Astrocyte of the cerebellum (primary cell): ENCODE measurements around the gene POLK.

Experiments used
- DNase-seq: peaks from one replicate; pipeline ENCODE4 v3.0.0-alpha.2; 2011; ENCODE audit warnings: low read depth
- H3K4me3 ChIP-seq: 2 replicates; pipeline ENCODE4 v1.5.1; 2011; ENCODE audit warnings: mild to moderate bottlenecking, low read depth, low read length, moderate library complexity
- in situ Hi-C: cut with HindIII; loops from 2 replicates; pipeline ENCODE4 v1.10.0; 2017; ENCODE audit warnings: low sequenced_read_pairs
- TF ChIP-seq, protein P1 (sequence below): IDR thresholded peaks from 2 replicates; pipeline ENCODE4 v1.5.1; 2012; ENCODE audit warnings: low read length, low read depth, moderate library complexity, mild to moderate bottlenecking; ENCODE audit errors: missing control alignments

The POLK gene

DNA sequence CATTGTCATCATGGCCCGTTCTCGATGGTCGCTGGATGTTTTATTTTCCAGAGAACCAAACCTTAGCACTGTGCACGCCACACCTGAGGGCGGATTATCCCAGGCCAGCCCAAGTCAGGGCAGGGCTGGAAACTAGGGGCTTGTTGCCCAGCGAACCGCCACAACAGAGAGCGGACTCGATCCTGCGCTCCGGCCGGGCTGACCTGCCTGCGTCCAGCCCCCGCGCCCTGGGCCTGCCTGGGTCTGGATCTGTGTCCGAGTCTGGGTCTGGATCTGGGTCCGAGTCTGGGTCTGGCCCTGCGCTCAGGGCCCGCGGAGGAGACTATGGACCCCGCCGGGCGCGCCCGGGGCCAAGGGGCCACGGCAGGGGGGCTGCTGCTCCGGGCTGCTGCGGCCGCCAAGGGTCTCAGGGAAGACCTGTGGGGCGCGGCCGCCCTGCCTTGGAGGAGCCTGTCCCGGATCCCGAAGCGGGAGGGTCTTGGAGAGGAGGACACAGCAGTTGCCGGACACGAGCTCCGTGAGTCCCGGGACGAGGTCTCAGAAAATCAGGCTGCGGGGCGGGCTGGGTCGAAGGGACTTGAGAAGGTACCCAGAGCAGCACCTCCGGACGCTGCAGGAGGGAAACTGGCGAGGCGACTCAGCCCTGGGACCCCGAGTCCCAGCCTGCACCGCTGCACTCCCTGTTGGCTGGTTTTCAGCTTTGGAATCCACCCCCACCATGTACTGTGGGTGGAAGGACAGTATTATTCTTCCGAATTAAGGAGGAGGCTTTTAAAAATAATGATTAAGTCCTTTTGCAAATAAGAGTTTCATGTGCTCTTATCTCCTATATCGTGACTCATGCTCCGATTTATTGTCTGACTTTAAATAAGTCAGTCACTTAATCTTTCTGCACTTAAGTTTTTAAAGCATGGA lies 99.9 kb downstream of the POLK start, which contains the start of gene ANKDD1B:
Gene ANKDD1B (plus strand): TSS at position 143 of the 915 bp plus-strand sequence. CDS start 182 bp downstream, at position 325.
- TF ChIP-seq, protein P1, sequence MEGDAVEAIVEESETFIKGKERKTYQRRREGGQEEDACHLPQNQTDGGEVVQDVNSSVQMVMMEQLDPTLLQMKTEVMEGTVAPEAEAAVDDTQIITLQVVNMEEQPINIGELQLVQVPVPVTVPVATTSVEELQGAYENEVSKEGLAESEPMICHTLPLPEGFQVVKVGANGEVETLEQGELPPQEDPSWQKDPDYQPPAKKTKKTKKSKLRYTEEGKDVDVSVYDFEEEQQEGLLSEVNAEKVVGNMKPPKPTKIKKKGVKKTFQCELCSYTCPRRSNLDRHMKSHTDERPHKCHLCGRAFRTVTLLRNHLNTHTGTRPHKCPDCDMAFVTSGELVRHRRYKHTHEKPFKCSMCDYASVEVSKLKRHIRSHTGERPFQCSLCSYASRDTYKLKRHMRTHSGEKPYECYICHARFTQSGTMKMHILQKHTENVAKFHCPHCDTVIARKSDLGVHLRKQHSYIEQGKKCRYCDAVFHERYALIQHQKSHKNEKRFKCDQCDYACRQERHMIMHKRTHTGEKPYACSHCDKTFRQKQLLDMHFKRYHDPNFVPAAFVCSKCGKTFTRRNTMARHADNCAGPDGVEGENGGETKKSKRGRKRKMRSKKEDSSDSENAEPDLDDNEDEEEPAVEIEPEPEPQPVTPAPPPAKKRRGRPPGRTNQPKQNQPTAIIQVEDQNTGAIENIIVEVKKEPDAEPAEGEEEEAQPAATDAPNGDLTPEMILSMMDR = no peak
- in situ Hi-C loops = no loop called here
- peak within 1 kb of the TSS; percentile 45 for H3K4me3 ChIP-seq
- no peak for DNase-seq

- no peak for DNase-seq
- H3K4me3 ChIP-seq = no peak overlapping the region
- in situ Hi-C loops = no loop called here
- TF ChIP-seq, protein P1 = no peak
Measured at GRCh38 chr5:75612226-75612569, 100.5 kb downstream of the POLK start.

- in situ Hi-C loops = no loop called here
Measured at GRCh38 chr5:75612901-75613300, 101.2 kb downstream of the POLK start.

DNA sequence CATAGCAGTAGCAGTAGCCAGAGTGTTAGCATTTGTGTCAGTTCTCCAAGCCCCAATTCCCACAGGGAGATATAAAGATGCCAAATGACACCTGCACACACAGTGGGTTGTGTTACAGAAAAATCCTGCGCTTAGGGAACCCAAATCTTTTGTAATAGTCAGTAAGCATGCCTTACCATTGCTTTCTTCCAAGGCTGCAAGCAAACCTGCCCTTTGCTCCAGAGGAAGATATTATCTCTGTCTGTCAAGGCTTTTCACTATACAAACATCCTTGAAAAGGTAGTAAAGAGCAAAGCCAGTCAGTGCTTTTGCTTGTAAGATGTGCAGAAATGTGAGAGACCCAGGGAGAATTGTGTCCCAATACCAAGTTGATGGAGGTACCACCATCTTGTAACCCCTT lies 102.5 kb downstream of the POLK start:
- no peak overlapping the region for H3K4me3 ChIP-seq
- no peak for DNase-seq
- TF ChIP-seq, protein P1 = no peak
- in situ Hi-C loops = no loop called here

More at GRCh38 chr5:75612901-75613300, 101.2 kb downstream of the POLK start:
- TF ChIP-seq, protein P1 = no peak
- DNase-seq = no peak
- no peak overlapping the region for H3K4me3 ChIP-seq

GRCh38 chr5:75616371-75616881 lies 104.7 kb downstream of the POLK start:
- TF ChIP-seq, protein P1 = no peak
- no peak for DNase-seq
- H3K4me3 ChIP-seq = no peak overlapping the region
- in situ Hi-C loops = loop anchor here (5.0 kb wide), 1 partner anchor 51 kb away; no protein-coding TSS in a partner anchor

DNA sequence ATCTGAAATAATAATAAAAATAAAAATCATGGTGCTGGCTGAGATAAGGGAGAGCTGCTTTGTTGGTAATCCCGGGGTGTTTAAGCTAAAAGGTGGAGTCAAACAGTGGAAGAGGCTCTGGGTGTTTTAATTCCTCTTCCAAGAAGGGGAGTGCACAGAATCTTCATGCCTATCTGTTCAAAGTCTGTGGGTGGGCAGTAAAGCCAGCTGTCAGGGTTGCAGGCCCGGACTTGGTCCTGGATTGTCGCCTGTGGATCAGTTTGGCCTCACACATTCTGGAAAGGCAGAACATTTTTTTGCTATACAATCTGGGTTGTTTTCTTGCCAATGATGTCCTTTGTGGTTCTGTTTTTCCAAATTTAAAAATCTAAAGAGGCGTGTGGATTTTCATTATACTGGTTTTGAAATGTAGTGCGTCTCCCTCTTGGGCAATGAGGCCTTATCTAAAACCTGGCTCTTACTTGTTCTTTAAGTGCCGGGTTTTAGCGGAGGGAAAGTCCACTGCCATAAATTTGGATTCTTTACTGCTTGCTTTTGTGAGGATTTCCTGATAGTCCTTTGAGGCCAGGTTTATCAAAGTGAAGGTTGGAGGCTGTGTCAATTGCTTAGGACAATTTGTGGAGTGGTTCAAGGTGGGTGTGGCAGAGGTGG lies 105.4 kb downstream of the POLK start:
- in situ Hi-C loops = loop anchor here (5.0 kb wide), 1 partner anchor 50 kb away; no protein-coding TSS in a partner anchor
- no peak for DNase-seq
- TF ChIP-seq, protein P1 = no peak
- no peak overlapping the region for H3K4me3 ChIP-seq
